HG03575 (cell line): ENCODE measurements around the gene VRTN.
"Not testable (repeated sequence)": the region's sequence is repeated elsewhere in the genome, so short reads cannot be mapped to it uniquely, and the experiment has no call there.

ENCODE experiments used
- ATAC-seq: cut with Tn5 transposase; IDR thresholded peaks from one replicate; pipeline ENCODE4 v1.9.1; 2021; ENCODE audit not compliant: unreplicated experiment, insufficient number of reproducible peaks, low FRiP score; ENCODE audit errors: extremely low read depth

Gene VRTN

GRCh38 chr14:74347795-74348100 is 523 bp upstream of the VRTN start:
- ATAC-seq: no peak

- ATAC-seq: no peak
Measured at GRCh38 chr14:74348735-74349463, 628 bp downstream of the VRTN start.

GRCh38 chr14:74349757-74350156 is 1.5 kb downstream of the VRTN start:
- no peak for ATAC-seq

GRCh38 chr14:74350211-74350927 is 2.1 kb downstream of the VRTN start:
- no peak for ATAC-seq

GRCh38 chr14:74350928-74351323 is 2.7 kb downstream of the VRTN start:
- ATAC-seq: no peak

GRCh38 chr14:74356892-74357575 is 8.8 kb downstream of the VRTN start:
- ATAC-seq: no peak

- no peak for ATAC-seq
Measured at GRCh38 chr14:74357585-74357984, 9.3 kb downstream of the VRTN start.

GRCh38 chr14:74358176-74358829 is 10.0 kb downstream of the VRTN start:
- no peak for ATAC-seq

- no peak for ATAC-seq
Measured at GRCh38 chr14:74360163-74360562, 11.9 kb downstream of the VRTN start.

- ATAC-seq: no peak
Measured at GRCh38 chr14:74362361-74362915, 14.2 kb downstream of the VRTN start.

GRCh38 chr14:74364271-74364880 is 16.1 kb downstream of the VRTN start:
- ATAC-seq: no peak

GRCh38 chr14:74368026-74368425 is 19.8 kb downstream of the VRTN start:
- no peak for ATAC-seq

- no peak for ATAC-seq
Measured at GRCh38 chr14:74368441-74368840, 20.2 kb downstream of the VRTN start.

GRCh38 chr14:74377976-74378690 is 29.9 kb downstream of the VRTN start:
- no peak for ATAC-seq

GRCh38 chr14:74380172-74380571 is 31.9 kb downstream of the VRTN start:
- ATAC-seq: no peak

- ATAC-seq: no peak
Measured at GRCh38 chr14:74380845-74381244, 32.6 kb downstream of the VRTN start.

GRCh38 chr14:74381571-74381970 is 33.3 kb downstream of the VRTN start:
- not testable (repeated sequence) for ATAC-seq

- no peak for ATAC-seq
Measured at GRCh38 chr14:74382231-74382630, 34.0 kb downstream of the VRTN start.
